Activated T-helper 1 cell treated with anti-CD3 and anti-CD28 coated beads, Interleukin-2, amount 50 U/mL, for 16 hours (primary cell): ENCODE measurements around the gene AGFG2.

Experiments used
- DNase-seq, 2 donors: peaks; one replicate each; pipeline ENCODE4 v3.0.0-alpha.2; 2020; ENCODE audit warnings: low read depth in 1 of 2, low spot score in 1 of 2

The AGFG2 gene

GRCh38 chr7:100606313-100606712 is 67.3 kb downstream of the AGFG2 start:
- no peak for DNase-seq

GRCh38 chr7:100607111-100607510 is 68.1 kb downstream of the AGFG2 start:
- DNase-seq = no peak

GRCh38 chr7:100609958-100610357 is 71.0 kb downstream of the AGFG2 start:
- no peak for DNase-seq

- peak; percentile 94 to 95 for DNase-seq
Observed at GRCh38 chr7:100611983-100612729, 73.2 kb downstream of the AGFG2 start, which contains the start of gene MOSPD3. Gene MOSPD3 (plus strand): TSS chr7:100612540. CDS start chr7:100612792, 252 bp downstream.

- no peak for DNase-seq
Observed at GRCh38 chr7:100612730-100613390, 73.9 kb downstream of the AGFG2 start.

GRCh38 chr7:100613412-100614175 is 74.6 kb downstream of the AGFG2 start:
- no peak for DNase-seq

- no peak for DNase-seq
Observed at GRCh38 chr7:100614308-100614861, 75.4 kb downstream of the AGFG2 start.
